Measurements from ENCODE around the gene DPM2. TPM values are rescaled to one million over a fixed set of nuclear protein-coding genes. Genes with fewer than 3 reads are reported as not detected.

The DPM2 gene
- total and polyA plus RNA-seq, 2 experiments from 2014 or later: 36.6 to 92.4 TPM

DNA sequence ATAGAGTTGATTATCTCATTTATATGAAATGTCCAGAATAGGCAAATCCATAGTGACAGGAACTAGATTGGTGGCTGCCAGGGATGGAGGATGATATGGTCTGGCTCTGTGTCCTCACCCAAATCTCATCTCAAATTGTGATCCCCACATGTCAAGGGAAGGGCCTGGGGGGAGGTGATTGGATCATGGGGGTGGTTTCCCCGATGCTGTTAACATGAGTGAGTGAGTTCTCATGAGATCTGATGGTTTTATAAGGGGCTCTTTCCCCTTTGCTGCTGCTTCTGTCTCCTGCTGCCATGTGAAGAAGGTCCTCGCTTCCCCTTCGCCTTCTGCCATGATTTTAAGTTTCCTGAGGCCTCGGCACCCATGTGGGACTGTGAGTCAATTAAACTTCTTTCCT lies 21.7 kb upstream of the DPM2 start (continued):
- TF ChIP-seq, protein P1, sequence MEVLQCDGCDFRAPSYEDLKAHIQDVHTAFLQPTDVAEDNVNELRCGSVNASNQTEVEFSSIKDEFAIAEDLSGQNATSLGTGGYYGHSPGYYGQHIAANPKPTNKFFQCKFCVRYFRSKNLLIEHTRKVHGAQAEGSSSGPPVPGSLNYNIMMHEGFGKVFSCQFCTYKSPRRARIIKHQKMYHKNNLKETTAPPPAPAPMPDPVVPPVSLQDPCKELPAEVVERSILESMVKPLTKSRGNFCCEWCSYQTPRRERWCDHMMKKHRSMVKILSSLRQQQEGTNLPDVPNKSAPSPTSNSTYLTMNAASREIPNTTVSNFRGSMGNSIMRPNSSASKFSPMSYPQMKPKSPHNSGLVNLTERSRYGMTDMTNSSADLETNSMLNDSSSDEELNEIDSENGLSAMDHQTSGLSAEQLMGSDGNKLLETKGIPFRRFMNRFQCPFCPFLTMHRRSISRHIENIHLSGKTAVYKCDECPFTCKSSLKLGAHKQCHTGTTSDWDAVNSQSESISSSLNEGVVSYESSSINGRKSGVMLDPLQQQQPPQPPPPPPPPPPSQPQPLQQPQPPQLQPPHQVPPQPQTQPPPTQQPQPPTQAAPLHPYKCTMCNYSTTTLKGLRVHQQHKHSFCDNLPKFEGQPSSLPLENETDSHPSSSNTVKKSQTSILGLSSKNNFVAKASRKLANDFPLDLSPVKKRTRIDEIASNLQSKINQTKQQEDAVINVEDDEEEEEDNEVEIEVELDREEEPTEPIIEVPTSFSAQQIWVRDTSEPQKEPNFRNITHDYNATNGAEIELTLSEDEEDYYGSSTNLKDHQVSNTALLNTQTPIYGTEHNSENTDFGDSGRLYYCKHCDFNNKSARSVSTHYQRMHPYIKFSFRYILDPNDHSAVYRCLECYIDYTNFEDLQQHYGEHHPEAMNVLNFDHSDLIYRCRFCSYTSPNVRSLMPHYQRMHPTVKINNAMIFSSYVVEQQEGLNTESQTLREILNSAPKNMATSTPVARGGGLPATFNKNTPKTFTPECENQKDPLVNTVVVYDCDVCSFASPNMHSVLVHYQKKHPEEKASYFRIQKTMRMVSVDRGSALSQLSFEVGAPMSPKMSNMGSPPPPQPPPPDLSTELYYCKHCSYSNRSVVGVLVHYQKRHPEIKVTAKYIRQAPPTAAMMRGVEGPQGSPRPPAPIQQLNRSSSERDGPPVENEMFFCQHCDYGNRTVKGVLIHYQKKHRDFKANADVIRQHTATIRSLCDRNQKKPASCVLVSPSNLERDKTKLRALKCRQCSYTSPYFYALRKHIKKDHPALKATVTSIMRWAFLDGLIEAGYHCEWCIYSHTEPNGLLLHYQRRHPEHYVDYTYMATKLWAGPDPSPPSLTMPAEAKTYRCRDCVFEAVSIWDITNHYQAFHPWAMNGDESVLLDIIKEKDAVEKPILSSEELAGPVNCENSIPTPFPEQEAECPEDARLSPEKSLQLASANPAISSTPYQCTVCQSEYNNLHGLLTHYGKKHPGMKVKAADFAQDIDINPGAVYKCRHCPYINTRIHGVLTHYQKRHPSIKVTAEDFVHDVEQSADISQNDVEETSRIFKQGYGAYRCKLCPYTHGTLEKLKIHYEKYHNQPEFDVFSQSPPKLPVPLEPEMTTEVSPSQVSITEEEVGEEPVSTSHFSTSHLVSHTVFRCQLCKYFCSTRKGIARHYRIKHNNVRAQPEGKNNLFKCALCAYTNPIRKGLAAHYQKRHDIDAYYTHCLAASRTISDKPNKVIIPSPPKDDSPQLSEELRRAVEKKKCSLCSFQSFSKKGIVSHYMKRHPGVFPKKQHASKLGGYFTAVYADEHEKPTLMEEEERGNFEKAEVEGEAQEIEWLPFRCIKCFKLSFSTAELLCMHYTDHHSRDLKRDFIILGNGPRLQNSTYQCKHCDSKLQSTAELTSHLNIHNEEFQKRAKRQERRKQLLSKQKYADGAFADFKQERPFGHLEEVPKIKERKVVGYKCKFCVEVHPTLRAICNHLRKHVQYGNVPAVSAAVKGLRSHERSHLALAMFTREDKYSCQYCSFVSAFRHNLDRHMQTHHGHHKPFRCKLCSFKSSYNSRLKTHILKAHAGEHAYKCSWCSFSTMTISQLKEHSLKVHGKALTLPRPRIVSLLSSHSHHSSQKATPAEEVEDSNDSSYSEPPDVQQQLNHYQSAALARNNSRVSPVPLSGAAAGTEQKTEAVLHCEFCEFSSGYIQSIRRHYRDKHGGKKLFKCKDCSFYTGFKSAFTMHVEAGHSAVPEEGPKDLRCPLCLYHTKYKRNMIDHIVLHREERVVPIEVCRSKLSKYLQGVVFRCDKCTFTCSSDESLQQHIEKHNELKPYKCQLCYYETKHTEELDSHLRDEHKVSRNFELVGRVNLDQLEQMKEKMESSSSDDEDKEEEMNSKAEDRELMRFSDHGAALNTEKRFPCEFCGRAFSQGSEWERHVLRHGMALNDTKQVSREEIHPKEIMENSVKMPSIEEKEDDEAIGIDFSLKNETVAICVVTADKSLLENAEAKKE (CRISPR knock-in tag; IDR thresholded peaks at IDR 0.05): no peak

DNA sequence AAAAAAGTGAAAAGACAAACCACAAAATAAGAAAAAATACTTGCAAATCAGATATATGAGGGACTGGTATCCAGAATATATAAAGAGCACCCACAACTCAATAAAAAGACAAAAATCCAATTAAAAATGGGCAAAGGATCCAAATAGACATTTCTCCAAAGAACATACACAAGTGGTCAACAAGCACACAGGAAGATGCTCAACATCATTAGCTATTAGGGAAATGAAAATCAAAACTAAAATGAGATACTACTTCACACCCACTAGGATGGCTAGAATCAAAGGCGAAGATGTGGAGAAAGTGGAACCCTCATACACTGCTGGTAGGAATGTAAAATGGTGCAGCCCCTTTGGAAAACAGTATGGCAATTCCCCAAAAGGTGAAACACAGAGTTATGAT lies 21.1 kb upstream of the DPM2 start:
- Histone ChIP-seq H3F3A (replicated peaks; ENCODE audit: low read depth) (0 out of 2 replicates have a peak, but pooled peaks cover 3% of the 10 kb centered on the region), H2AFZ (no peak overlapping the region), H3K36me3 (ENCODE audit: insufficient read depth) (no peaks in the 10 kb centered on the region), H3K4me3 (no peak overlapping the region), H3K79me2 (replicated peaks; ENCODE audit: insufficient read depth) (peaks cover 96% of the 10 kb centered on the region), H4K20me1 (replicated peaks; ENCODE audit: insufficient read depth) (peaks cover 19% of the 10 kb centered on the region), H3K4me2 (no peak overlapping the region), H3K9me2 (ENCODE audit: insufficient read depth) (no peaks in the 10 kb centered on the region), H3K27ac (ENCODE audit: low read depth) (no peak overlapping the region), H3K4me1 (ENCODE audit: insufficient read depth) (peaks cover 19% of the 10 kb centered on the region), H3K27me3 (ENCODE audit: insufficient read depth) (no peaks in the 10 kb centered on the region)
- no peak overlapping the region for H3K27ac Mint-ChIP-seq
- peaks cover 2% of the 10 kb centered on the region; the same call in 1 of the 3 replicates for H3K36me3 Mint-ChIP-seq (ENCODE audit: low read depth)
- peaks cover 21% of the 10 kb centered on the region for H3K27me3 Mint-ChIP-seq (ENCODE audit: insufficient read depth, low read depth, poor library complexity)
- H3K4me1 Mint-ChIP-seq: peaks cover 52% of the 10 kb centered on the region
- ATAC-seq: no peak
- DNase-seq (ENCODE audit: low spot score): no peak
- no peaks in the 10 kb centered on the region for H3K9me3 Mint-ChIP-seq
- H3K4me3 Mint-ChIP-seq: no peak overlapping the region
- TF ChIP-seq POLR2AphosphoS5 (IDR thresholded peaks at IDR 0.05; ENCODE audit: low read depth): no peak
- no peak for TF ChIP-seq ZNF331 (CRISPR knock-in tag; IDR thresholded peaks at IDR 0.05; ENCODE audit: low read depth)
- TF ChIP-seq, protein P2, sequence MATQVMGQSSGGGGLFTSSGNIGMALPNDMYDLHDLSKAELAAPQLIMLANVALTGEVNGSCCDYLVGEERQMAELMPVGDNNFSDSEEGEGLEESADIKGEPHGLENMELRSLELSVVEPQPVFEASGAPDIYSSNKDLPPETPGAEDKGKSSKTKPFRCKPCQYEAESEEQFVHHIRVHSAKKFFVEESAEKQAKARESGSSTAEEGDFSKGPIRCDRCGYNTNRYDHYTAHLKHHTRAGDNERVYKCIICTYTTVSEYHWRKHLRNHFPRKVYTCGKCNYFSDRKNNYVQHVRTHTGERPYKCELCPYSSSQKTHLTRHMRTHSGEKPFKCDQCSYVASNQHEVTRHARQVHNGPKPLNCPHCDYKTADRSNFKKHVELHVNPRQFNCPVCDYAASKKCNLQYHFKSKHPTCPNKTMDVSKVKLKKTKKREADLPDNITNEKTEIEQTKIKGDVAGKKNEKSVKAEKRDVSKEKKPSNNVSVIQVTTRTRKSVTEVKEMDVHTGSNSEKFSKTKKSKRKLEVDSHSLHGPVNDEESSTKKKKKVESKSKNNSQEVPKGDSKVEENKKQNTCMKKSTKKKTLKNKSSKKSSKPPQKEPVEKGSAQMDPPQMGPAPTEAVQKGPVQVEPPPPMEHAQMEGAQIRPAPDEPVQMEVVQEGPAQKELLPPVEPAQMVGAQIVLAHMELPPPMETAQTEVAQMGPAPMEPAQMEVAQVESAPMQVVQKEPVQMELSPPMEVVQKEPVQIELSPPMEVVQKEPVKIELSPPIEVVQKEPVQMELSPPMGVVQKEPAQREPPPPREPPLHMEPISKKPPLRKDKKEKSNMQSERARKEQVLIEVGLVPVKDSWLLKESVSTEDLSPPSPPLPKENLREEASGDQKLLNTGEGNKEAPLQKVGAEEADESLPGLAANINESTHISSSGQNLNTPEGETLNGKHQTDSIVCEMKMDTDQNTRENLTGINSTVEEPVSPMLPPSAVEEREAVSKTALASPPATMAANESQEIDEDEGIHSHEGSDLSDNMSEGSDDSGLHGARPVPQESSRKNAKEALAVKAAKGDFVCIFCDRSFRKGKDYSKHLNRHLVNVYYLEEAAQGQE (IDR thresholded peaks at IDR 0.05; ENCODE audit: unreplicated experiment): no peak
- no peak for TF ChIP-seq JUNB (IDR thresholded peaks at IDR 0.05; ENCODE audit: unreplicated experiment)
- TF ChIP-seq, protein P3, sequence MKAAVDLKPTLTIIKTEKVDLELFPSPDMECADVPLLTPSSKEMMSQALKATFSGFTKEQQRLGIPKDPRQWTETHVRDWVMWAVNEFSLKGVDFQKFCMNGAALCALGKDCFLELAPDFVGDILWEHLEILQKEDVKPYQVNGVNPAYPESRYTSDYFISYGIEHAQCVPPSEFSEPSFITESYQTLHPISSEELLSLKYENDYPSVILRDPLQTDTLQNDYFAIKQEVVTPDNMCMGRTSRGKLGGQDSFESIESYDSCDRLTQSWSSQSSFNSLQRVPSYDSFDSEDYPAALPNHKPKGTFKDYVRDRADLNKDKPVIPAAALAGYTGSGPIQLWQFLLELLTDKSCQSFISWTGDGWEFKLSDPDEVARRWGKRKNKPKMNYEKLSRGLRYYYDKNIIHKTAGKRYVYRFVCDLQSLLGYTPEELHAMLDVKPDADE (IDR thresholded peaks at IDR 0.05): no peak
- no peak for TF ChIP-seq STAT1 (IDR thresholded peaks at IDR 0.05; ENCODE audit: unreplicated experiment)
- TF ChIP-seq, protein P4, sequence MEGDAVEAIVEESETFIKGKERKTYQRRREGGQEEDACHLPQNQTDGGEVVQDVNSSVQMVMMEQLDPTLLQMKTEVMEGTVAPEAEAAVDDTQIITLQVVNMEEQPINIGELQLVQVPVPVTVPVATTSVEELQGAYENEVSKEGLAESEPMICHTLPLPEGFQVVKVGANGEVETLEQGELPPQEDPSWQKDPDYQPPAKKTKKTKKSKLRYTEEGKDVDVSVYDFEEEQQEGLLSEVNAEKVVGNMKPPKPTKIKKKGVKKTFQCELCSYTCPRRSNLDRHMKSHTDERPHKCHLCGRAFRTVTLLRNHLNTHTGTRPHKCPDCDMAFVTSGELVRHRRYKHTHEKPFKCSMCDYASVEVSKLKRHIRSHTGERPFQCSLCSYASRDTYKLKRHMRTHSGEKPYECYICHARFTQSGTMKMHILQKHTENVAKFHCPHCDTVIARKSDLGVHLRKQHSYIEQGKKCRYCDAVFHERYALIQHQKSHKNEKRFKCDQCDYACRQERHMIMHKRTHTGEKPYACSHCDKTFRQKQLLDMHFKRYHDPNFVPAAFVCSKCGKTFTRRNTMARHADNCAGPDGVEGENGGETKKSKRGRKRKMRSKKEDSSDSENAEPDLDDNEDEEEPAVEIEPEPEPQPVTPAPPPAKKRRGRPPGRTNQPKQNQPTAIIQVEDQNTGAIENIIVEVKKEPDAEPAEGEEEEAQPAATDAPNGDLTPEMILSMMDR (conservative IDR thresholded peaks at IDR 0.05; ENCODE audit: low read depth in 2 of 2): no peak
- no peak for TF ChIP-seq ZNF114 (CRISPR knock-in tag; IDR thresholded peaks at IDR 0.05)
- TF ChIP-seq EZH2phosphoT487 (IDR thresholded peaks at IDR 0.05; ENCODE audit: unreplicated experiment): no peak
- TF ChIP-seq EZH2 (IDR thresholded peaks at IDR 0.05; ENCODE audit: low read depth, unreplicated experiment): no peak
- TF ChIP-seq CREB1 (CRISPR knock-in tag; IDR thresholded peaks at IDR 0.05; ENCODE audit: low read depth): no peak
- TF ChIP-seq NANOG (IDR thresholded peaks at IDR 0.05; ENCODE audit: borderline replicate concordance): no peak
